Measurements from ENCODE around the gene MEIS2. TPM values are rescaled to one million over a fixed set of nuclear protein-coding genes. Genes with fewer than 3 reads are reported as not detected.

The MEIS2 gene
- total RNA-seq, 1 experiment from 2014 or later, result 80.4 TPM

GRCh38 chr15:37028625-37029296, 71.6 kb downstream of the MEIS2 start:
- in situ Hi-C loops (cut with HindIII; ENCODE audit: low sequenced_read_pairs), result no loop called here
- no peak for DNase-seq (ENCODE audit: low spot score)

- in situ Hi-C loops (cut with HindIII; ENCODE audit: low sequenced_read_pairs), result no loop called here
These were observed 79.5 kb downstream of the MEIS2 start for GRCh38 chr15:37020852-37021251.

DNA sequence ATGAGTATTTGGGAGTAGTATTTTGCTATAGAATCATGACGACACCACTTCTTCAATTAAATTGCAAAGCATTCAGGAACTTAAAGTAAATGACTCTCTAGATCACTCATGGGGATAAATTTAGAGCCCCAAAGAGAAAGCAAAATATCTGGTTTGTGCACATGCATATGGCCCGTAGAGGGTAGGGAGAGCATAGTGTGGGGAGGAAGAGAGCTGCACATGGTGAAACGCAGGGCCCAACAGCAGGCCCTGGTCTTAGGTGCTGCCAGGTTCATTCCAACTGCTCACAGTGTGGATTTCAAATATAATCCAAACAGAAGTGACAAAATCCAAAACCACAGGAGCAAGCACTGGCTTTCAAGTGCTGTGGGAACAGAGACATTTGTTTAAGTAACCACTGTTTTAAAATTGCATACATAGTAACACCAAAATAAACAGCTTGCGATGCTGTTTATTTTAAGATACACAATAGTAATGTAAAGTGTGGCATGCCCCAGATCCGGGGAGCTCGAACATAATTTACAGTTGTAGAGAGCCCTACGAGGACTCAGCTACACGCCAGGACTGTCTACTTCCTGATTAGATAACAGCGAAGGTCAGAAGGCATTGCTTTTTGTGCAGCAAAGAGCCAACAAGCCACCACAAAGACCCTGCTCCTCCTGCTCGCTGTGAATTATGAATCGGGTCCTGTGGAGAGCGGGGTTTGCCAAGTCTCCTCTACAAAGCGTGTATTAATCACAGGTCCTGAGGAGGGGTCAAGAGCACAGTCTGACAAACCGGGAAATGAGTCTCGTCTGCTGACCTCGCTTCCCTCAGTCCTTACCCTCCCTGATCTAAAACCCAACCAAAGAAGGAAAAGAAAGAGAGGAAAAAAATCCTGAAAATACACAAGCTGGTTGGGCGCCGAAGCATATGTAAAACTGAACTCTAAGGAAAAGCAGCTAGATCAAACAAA, 80.6 kb downstream of the MEIS2 start:
- no peak for DNase-seq (ENCODE audit: low spot score)

More at GRCh38 chr15:37020852-37021251, 79.5 kb downstream of the MEIS2 start:
- no peak for DNase-seq (ENCODE audit: low spot score)

GRCh38 chr15:37017031-37017625, 83.2 kb downstream of the MEIS2 start:
- in situ Hi-C loops (cut with HindIII; ENCODE audit: low sequenced_read_pairs), result no loop called here
- no peak for DNase-seq (ENCODE audit: low spot score)

More for the DNA sequence above, 80.6 kb downstream of the MEIS2 start:
- in situ Hi-C loops (cut with HindIII; ENCODE audit: low sequenced_read_pairs), result no loop called here

GRCh38 chr15:37016231-37016630, 84.1 kb downstream of the MEIS2 start:
- no peak for DNase-seq (ENCODE audit: low spot score)
- in situ Hi-C loops (cut with HindIII; ENCODE audit: low sequenced_read_pairs), result no loop called here

DNA sequence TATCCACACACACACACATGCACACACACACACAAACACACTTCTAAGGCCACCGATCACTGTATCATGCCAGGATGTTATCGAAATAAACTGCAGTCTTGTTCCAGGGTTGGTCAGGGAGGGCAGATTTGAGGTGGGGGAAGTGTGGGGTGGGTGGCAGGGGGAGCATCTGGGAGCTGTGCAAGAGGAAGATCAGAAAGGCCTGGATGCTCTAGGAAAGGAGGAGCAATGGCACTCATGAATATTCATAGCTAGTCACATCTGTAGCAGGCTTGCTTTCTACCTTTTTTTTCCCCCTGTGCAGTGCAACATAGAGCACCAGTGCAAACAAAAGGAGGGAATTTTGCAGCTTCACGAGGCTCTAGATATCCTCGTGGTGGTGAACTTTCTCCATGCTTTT, 84.9 kb downstream of the MEIS2 start:
- no peak for DNase-seq (ENCODE audit: low spot score)

DNA sequence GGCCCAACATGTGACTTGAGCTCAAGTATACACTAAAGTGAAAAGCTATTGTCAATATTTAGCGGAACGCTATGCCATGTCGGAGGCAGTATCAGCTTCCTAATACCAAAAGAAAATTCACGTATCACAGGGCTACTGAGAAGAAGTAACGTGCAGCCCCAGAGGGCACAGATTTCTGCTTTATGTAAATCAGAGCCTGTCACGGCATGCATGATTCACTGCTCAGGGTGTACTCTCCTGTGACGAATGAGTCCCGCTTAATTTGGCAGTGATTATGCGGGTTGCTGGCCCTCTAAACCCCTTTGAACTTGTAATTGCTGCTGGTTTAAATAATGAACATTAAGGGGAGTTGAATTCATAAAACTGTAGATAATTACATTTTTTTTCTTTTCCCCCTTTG, 85.3 kb downstream of the MEIS2 start:
- DNase-seq (ENCODE audit: low spot score), result no peak
- in situ Hi-C loops (cut with HindIII; ENCODE audit: low sequenced_read_pairs), result no loop called here

More for the DNA sequence above, 84.9 kb downstream of the MEIS2 start:
- in situ Hi-C loops (cut with HindIII; ENCODE audit: low sequenced_read_pairs), result no loop called here

- no peak for DNase-seq (ENCODE audit: low spot score)
- in situ Hi-C loops (cut with HindIII; ENCODE audit: low sequenced_read_pairs), result no loop called here
These were observed 85.8 kb downstream of the MEIS2 start for GRCh38 chr15:37014566-37014965.

DNA sequence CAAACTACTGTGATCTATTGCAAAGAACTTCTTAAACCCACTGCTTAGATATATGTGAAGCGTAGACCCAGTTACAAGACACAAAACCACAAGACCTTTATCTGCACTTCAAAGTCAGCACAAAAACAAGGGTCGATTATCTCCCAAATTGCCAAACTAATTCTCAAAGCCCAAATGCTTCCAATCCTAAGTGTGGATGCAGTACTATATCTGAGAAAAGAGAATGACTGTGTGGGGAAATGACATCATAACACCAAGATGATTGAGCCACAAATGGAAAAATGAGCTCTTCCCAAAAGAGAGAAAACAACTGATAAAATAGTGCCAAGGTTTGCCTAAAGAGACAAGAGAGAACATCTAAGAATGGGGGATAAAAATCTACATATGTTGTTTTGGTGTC, 86.2 kb downstream of the MEIS2 start:
- in situ Hi-C loops (cut with HindIII; ENCODE audit: low sequenced_read_pairs), result no loop called here
- DNase-seq (ENCODE audit: low spot score), result no peak

DNA sequence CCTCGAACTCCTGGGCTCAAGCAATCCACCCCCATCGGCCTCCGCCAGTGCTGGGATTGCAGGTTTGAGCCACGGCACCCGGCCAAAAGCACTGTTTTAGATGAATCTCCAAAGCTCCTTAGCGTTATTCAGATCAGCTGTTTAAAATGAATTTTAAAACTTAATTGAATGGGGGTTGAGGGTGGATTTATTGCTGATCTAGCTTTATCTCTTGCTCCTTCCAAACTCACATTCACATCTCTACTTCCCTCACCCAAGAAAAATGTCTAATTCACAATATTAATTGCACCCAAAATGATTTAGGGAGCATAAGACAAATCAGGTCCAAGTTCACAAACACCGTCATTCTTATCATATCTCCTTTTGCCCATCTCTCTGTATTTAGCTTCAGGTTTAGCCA, 89.8 kb downstream of the MEIS2 start:
- no peak for DNase-seq (ENCODE audit: low spot score)
- in situ Hi-C loops (cut with HindIII; ENCODE audit: low sequenced_read_pairs), result no loop called here

GRCh38 chr15:37009288-37009687, 91.1 kb downstream of the MEIS2 start:
- in situ Hi-C loops (cut with HindIII; ENCODE audit: low sequenced_read_pairs), result no loop called here
- no peak for DNase-seq (ENCODE audit: low spot score)

DNA sequence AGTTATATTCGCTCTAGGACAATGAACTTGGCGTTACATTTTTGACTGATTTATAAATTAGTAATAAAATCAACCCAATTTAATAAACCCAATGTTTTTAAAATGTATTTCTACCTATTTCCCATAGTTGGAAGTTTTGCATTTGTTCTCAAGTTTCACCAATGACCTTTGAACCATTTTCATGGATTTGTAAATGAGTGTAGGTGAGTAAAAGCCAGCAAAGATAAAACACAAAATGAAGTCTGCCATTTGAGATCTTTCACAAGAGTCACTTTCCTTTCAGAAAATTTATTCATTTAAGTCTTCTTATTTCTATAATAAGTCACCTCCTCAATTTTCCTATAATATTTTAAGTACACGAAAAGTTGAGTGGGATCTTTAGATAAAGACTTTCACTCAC, 92.1 kb downstream of the MEIS2 start:
- DNase-seq (ENCODE audit: low spot score), result no peak
- in situ Hi-C loops (cut with HindIII; ENCODE audit: low sequenced_read_pairs), result no loop called here

GRCh38 chr15:37007301-37007700, 93.0 kb downstream of the MEIS2 start:
- no peak for DNase-seq (ENCODE audit: low spot score)
- in situ Hi-C loops (cut with HindIII; ENCODE audit: low sequenced_read_pairs), result no loop called here

DNA sequence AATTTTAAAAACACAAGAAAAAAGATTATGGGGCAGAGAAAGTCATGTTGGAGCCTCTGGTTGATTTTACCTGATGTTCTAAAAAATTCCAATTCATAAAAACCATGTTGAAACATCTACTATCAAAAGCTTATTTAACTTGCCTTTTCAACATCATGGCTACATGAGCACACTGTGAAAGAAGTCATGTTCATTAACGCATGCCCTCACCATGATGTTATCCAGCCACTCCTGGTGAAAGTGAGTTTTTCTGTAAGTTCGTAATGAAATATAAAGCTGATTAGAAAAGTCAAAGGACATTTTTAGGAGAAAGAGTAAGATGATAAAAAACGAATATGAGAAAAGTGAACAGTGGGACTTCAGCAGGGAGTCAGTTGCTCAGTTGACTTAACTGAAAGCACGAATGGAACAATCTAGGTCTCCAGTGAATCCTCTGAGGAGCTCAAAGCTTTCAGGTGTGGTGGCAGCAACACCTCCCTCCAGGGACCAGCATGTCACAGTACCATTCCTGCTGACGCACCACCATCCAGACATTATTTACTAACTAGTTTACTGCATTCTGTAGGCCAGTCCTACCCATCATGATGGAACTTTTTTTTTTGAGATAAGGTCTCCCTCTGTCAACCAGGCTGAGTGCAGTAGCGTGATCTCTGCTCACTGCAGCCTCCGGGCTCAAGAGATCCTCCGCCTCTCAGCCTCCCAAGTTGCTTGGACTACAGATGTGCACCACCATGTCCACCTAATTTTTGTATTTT, 95.2 kb downstream of the MEIS2 start:
- no peak for DNase-seq (ENCODE audit: low spot score)
- in situ Hi-C loops (cut with HindIII; ENCODE audit: low sequenced_read_pairs), result no loop called here

- no peak for DNase-seq (ENCODE audit: low spot score)
- in situ Hi-C loops (cut with HindIII; ENCODE audit: low sequenced_read_pairs), result no loop called here
These were observed 95.9 kb downstream of the MEIS2 start for GRCh38 chr15:37004373-37004869.

GRCh38 chr15:37002041-37002672, 98.2 kb downstream of the MEIS2 start:
- in situ Hi-C loops (cut with HindIII; ENCODE audit: low sequenced_read_pairs), result no loop called here
- DNase-seq (ENCODE audit: low spot score), result no peak

DNA sequence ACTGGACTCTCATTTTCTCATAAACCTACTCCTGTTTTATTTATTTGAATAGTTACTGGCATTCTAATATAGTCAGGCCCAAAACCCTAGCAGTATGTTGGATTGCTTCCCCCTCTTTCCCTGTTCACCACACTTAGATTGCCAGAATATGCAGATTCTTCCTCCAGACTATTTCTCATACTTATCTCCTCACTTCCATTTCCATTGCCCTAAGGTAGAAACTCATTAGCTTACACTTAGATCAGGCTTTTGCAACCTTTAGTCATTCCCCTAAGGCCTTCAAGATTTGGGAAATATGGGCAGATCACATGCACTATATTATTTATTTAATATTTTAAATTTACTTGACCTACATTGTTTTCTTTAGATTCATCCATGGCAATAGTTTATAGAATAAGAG, 98.9 kb downstream of the MEIS2 start:
- DNase-seq (ENCODE audit: low spot score), result no peak
- in situ Hi-C loops (cut with HindIII; ENCODE audit: low sequenced_read_pairs), result no loop called here

DNA sequence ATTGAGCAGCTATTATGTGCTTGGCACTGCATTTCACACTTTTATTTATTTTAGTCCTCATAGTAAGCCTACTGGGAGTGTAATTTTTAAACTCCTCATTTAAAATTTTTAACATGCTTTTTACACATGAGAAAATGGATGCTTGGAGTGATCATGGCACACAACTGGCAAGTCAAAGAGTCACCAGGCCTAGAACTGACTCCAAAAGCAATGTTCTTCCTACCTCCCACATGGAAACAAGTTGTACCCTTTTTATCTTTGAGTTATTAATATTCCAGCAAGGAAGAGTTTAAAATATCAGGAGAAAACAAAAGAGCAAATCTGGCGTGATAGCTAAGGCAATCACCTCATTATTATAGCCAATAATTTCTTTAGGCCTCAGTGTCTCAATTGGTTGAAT, 100.6 kb downstream of the MEIS2 start:
- in situ Hi-C loops (cut with HindIII; ENCODE audit: low sequenced_read_pairs), result no loop called here
- DNase-seq (ENCODE audit: low spot score), result no peak
